Measurements from ENCODE around the gene ACTL8. TPM values are rescaled to one million over a fixed set of nuclear protein-coding genes. Genes with fewer than 3 reads are reported as not detected.

The ACTL8 gene
- total RNA-seq, 1 experiment from 2014 or later: 1.5 TPM

DNA sequence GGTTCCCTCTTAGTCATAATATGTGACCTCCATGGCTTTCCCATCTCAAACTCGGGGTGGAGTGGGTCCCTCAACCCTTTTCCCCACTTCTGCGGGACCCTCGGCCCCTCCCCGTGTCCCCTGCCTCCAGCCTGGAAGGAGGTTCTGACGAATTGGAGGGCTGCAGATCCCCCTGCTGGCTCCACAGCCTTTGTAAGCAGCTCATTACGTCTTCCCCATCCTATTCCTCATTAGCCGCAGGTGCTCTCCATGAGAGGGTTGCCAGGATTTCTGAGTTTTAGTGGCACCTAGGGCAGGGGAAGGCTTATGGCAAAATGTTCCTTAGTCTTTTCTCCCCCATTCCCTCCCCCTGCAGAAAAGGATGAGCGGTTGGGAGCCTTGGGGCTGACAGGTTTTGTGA, 8.3 kb downstream of the ACTL8 start:
- in situ Hi-C loops (cut with HindIII; ENCODE audit: low pct_unique_long_range_greater_than_20kb, low sequenced_read_pairs): no loop called here
- DNase-seq (ENCODE audit: low read depth): no peak

DNA sequence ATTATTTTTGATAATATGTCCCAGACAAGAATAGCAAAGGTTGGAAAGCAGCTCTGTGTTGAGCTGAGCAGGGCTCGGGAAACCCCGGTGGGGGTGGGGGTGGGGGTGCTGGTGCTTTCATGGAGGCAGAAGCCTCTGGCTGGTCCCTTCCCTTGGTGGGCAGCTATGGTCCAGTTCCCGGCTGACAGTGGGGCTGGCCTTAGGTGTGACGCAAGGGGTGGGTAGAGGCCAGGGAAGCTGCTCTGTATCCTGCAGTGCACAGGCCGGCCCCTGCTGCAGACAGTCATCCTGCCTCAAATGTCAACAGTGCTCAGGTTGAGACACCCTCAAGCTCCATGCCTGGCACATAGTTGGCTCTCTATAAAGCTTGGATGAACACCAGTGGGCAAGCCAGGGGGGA, 8.9 kb downstream of the ACTL8 start:
- in situ Hi-C loops (cut with HindIII; ENCODE audit: low pct_unique_long_range_greater_than_20kb, low sequenced_read_pairs): no loop called here
- DNase-seq (ENCODE audit: low read depth): no peak

DNA sequence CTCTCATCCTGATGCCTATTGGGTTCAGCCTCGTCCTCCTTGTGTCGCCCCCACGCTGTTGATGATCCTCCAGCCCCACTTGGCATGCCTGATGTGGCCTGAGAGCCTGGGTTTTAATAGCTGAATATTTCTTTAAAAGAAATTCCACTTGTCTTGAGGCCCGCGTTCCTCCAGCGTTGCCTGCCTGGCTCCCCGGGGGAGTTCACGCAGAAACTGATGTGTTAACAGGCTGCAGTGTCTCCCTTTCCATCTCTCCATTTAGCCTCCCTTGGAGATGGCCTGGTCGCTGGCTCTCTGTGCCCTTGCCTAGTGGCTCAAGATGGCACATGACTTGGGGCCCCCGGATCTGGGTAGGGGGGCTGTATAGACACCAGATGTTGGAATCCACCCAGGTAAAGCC, 9.5 kb downstream of the ACTL8 start:
- in situ Hi-C loops (cut with HindIII; ENCODE audit: low pct_unique_long_range_greater_than_20kb, low sequenced_read_pairs): no loop called here
- DNase-seq (ENCODE audit: low read depth): no peak

GRCh38 chr1:17765444-17766411, 10.6 kb downstream of the ACTL8 start:
- peak; percentile 12 for DNase-seq (ENCODE audit: low read depth)
- in situ Hi-C loops (cut with HindIII; ENCODE audit: low pct_unique_long_range_greater_than_20kb, low sequenced_read_pairs): no loop called here

GRCh38 chr1:17768651-17769241, 13.6 kb downstream of the ACTL8 start:
- in situ Hi-C loops (cut with HindIII; ENCODE audit: low pct_unique_long_range_greater_than_20kb, low sequenced_read_pairs): no loop called here
- peak; percentile 70 for DNase-seq (ENCODE audit: low read depth)

DNA sequence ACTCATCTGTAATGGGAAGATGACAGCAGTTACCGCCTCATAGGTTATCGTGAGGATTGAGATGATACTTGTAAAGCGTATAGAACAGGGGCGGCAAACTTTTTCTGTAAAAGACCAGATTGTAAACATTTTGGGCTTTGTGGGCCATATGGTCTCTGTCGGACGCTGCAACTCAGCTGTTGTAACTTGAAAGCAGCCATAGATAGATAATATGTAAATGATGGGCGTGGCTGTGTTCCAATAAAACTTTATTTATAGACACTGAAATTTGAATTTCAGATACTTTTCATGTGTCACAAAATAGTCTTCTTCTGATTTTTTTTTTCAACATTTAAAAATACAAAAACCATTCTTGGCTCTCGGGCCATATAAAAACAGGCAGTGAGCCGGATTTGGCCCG, 15.8 kb downstream of the ACTL8 start:
- in situ Hi-C loops (cut with HindIII; ENCODE audit: low pct_unique_long_range_greater_than_20kb, low sequenced_read_pairs): no loop called here
- no peak for DNase-seq (ENCODE audit: low read depth)

DNA sequence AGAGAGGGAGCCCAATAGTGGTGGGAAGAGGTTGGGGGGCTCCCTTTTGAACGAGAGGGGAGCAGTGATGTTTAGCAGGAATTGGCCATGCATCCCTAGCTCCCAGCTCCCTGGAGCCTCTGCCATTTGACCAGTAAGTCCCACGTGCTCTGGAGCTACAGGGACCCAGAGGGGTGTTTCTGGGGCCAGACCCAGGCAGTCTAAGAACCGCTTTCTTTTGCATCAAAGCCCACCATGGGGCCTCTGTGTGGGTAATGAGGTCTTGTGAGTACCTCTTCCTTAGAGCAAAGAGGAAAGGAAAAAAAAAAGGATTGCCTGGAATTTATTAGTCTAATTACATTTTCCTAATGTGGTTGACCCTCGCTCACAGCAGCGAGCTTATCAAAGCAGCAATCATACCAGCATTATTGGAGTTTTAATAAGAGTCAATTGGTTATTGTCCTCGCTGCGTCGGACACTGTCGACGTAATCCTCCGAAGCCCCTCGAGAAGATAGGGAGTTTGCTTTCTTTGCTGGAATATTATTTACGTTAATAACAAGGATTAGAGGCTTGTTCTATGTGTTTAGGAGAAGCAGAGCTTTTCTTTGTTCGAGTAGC, 17.6 kb downstream of the ACTL8 start:
- in situ Hi-C loops (cut with HindIII; ENCODE audit: low pct_unique_long_range_greater_than_20kb, low sequenced_read_pairs): no loop called here
- no peak for DNase-seq (ENCODE audit: low read depth)

- no peak for DNase-seq (ENCODE audit: low read depth)
- in situ Hi-C loops (cut with HindIII; ENCODE audit: low pct_unique_long_range_greater_than_20kb, low sequenced_read_pairs): no loop called here
These were observed 18.6 kb downstream of the ACTL8 start for GRCh38 chr1:17773591-17774326.

GRCh38 chr1:17774452-17774851, 19.3 kb downstream of the ACTL8 start:
- in situ Hi-C loops (cut with HindIII; ENCODE audit: low pct_unique_long_range_greater_than_20kb, low sequenced_read_pairs): no loop called here
- DNase-seq (ENCODE audit: low read depth): no peak

GRCh38 chr1:17775796-17776195, 20.7 kb downstream of the ACTL8 start:
- in situ Hi-C loops (cut with HindIII; ENCODE audit: low pct_unique_long_range_greater_than_20kb, low sequenced_read_pairs): no loop called here

DNA sequence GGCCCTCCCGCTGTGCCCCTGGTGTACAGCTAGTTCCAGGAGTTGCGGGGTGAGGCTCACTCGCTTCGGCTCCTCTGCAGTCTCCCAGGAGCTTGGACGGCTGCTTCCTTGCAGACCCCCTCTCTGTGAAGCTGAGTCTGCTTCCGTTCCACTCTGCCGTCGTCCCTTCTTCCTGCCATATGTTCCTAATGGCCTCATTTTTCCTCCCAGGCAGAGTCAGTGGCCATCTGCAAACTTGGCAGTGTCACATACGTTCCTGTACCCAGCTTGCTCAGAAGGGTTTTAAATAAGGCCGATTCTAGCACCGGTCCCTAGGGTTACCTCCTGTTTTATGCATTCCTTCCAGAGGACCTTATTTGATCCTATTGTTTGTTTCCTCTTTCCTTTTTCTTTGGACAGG, 21.3 kb downstream of the ACTL8 start:
- in situ Hi-C loops (cut with HindIII; ENCODE audit: low pct_unique_long_range_greater_than_20kb, low sequenced_read_pairs): no loop called here
- no peak for DNase-seq (ENCODE audit: low read depth)

More at GRCh38 chr1:17775796-17776195, 20.7 kb downstream of the ACTL8 start:
- DNase-seq (ENCODE audit: low read depth): no peak

DNA sequence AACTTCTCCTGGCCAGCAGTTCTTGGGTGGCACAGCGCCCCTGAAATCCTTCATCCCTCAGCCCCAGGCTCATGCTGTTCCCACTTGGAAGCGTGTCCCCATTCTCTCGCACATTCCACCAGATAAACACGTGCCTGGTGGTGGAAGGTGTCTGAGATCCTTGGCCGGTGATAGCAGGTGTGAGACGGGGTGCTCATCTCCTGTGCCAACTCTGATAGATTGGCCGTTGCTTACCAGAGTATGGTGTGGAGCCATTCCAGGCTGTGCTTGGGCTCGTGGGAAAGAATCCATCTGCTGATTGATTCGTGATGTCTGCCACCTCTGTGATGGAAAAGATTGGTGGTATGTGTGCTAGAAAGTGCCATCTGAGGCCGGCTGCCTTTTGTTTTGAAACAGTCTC, 22.2 kb downstream of the ACTL8 start:
- in situ Hi-C loops (cut with HindIII; ENCODE audit: low pct_unique_long_range_greater_than_20kb, low sequenced_read_pairs): no loop called here
- no peak for DNase-seq (ENCODE audit: low read depth)

DNA sequence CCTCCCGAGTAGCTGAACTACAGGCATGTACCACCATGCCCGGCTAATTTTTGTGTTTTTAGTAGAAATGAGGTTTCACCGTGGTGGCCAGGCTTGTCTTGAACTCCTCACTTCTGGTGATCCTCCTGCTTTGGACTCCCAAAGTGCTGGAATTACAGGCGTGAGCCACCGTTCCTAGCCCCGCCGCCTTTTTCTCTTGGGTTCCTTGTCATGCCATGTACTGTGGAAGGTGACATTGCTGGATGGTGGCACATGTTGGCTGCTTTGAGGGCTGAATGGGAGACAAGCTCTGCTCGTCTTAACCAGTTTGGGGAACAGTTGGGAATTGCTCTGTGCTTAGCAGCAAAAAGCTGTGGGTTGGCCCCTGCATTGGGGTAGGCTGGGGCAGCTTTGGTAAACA, 22.7 kb downstream of the ACTL8 start:
- in situ Hi-C loops (cut with HindIII; ENCODE audit: low pct_unique_long_range_greater_than_20kb, low sequenced_read_pairs): no loop called here

DNA sequence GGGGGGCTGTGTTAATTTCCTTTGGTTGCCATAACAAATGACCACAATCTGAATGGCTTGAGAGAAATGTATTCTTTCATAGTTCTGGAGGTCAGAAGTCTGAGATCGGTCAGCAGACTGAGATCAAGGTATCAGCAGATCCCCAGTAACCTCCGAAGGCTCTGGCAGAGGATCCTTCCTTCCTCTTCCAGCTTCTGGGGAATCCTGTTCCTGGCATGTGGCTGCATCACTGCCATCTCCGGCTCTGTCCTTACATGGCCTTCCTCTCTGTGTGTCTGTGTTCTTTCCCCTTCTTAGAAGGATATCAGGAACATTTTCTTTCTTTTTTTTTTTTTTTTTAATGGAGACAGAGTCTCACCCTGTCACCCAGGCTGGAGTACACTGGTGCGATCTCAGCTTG, 25.8 kb downstream of the ACTL8 start:
- in situ Hi-C loops (cut with HindIII; ENCODE audit: low pct_unique_long_range_greater_than_20kb, low sequenced_read_pairs): no loop called here

More for the DNA sequence above, 22.7 kb downstream of the ACTL8 start:
- DNase-seq (ENCODE audit: low read depth): no peak

DNA sequence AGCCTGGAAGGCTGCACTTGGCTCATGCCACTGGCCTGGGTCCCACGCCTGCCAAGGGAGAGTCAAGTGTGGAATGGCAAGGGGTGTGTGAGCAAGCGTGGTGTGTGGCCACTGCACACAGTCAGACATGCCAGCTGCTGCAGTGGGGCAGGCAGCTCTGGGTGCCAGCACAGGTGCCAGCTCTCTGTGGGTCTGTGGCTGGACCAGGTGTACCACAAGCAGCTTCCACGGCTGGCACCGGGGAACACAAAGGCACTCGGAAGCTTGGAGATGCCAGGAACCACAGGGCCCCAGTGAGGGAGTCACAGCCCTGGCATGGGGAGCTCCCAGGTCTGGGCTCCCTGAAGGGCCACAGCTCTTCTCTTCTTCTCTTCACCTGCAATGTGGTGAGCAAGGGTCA, 34.8 kb downstream of the ACTL8 start:
- no peak for DNase-seq (ENCODE audit: low read depth)
- in situ Hi-C loops (cut with HindIII; ENCODE audit: low pct_unique_long_range_greater_than_20kb, low sequenced_read_pairs): no loop called here

More for the DNA sequence above, 25.8 kb downstream of the ACTL8 start:
- DNase-seq (ENCODE audit: low read depth): no peak

DNA sequence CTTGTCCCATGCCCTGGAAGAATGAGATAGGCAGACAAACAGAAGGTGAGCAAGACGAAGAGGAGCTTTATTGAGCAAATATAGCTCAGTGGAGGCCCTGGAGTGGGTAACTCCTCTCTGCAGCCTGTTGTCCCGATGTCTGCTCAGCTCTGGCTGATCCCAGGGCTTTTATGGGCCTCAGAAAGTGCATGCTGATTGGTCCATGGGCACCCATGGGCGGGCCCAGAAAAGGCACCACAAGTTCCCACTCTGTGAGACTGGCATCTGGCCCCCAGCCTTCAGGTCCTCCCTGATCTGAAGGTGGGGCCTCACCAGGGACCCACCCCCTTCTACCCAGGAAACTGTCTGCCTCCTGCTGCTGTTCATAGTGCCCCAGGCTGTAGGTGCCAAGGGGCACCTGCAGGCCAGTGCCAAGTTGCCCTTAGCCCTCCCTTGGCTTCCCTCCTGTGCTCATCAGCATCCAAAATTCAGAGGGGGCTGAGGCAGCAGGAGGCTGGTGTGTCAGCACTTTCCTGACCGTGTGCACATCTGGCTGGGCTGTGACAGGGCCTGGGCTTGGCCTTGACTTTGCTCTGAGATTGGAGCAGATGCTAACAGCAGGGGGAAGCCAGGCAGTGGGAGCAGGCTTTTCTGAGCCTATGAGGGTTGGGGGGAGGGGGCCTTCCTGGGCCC, 35.4 kb downstream of the ACTL8 start:
- in situ Hi-C loops (cut with HindIII; ENCODE audit: low pct_unique_long_range_greater_than_20kb, low sequenced_read_pairs): no loop called here
- no peak for DNase-seq (ENCODE audit: low read depth)

GRCh38 chr1:17791055-17791390, 35.9 kb downstream of the ACTL8 start:
- in situ Hi-C loops (cut with HindIII; ENCODE audit: low pct_unique_long_range_greater_than_20kb, low sequenced_read_pairs): no loop called here
- DNase-seq (ENCODE audit: low read depth): no peak

DNA sequence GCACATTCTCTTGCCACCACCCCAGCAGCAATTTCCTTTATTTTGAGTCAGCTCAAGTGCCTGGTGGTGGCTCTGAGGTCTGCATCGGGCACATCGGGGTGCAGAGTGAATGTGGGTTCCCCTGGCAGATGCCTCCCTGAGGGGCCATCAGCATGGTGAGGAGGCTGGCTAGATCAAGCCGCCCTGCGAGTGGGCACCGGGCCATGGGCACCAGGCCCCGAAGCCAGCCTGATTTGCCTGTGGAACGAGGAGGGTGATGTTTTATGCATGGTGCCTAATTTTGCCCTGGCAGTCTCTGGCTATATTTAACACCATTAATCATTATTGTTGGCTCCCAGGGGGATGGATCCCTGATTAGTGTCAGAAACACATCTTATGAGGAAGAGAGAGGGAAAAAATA, 36.3 kb downstream of the ACTL8 start:
- no peak for DNase-seq (ENCODE audit: low read depth)

More for the DNA sequence above, 36.3 kb downstream of the ACTL8 start:
- in situ Hi-C loops (cut with HindIII; ENCODE audit: low pct_unique_long_range_greater_than_20kb, low sequenced_read_pairs): no loop called here

All from Caki2 (cell line).